Measurements from ENCODE around the gene CAMK2D.

Gene CAMK2D

GRCh38 chr4:113471146-113471860, 290.2 kb downstream of the CAMK2D start:
- peak; percentile 18 for DNase-seq (ENCODE audit: low read depth)

DNA sequence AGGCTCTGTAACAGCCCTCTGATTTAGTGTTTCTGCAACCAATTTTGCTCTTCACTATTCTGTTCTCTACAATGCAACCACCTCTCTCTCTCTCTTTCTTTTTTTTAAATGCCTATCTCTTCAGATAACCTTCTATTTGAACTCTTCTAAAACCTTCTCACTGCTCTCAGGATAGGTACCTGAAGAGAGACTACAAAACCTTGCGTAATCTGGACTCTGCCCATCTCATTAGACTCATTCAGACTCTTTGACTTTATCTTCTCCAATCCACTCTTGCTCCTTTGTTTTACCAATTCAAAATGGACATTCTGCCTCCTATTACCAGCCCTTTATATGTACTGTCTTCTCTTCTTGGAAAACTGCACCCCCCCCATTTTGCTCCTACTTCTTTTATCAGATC, 291.6 kb downstream of the CAMK2D start:
- DNase-seq (ENCODE audit: low read depth): no peak

- DNase-seq (ENCODE audit: low read depth): peak; percentile 18
These were observed 292.5 kb downstream of the CAMK2D start for GRCh38 chr4:113469023-113469390.

DNA sequence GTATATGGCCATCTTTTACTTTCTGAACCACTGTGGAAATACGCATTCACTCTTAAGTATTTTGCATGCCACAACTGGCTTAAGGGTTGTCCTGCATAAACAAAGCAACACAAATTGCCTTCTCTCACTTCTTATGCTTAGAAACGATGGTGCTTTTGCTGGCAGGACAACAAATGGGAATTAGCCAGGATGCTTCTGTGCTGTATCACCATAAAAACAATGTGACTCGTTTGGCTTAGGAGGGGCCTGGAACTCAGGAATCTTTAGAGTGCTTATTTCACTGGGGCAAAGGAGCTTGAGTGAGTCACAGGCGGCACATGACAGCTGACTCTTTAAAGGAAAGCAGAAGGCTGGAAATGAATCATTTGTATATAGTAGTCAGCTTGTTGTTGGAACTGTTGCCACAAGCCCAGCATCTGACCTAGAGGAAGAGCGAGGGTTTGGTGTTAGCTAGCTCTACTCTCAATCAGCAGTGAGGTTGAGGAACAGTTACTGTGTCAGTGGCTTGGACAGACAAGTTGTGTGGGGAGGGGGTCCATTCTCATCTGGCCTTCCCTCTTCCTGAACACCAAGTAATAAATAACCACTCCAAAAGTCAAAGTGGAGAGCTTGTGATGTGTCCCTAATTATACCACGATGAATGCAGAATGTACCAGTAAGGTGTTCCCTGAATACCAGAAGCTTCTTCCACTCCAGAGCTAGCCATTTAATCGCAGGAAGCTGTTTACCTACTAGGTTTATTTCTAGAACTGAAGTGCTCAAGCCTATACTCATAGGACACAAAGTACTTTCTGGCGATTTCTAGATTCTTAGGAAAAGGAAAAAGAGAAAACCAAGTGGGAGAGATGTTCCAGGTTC, 293.1 kb downstream of the CAMK2D start:
- peak; percentile 99 for DNase-seq (ENCODE audit: low read depth)

GRCh38 chr4:113467581-113467980, 294.0 kb downstream of the CAMK2D start:
- peak; percentile 83 for DNase-seq (ENCODE audit: low read depth)

GRCh38 chr4:113462286-113462685, 299.3 kb downstream of the CAMK2D start:
- no peak for DNase-seq (ENCODE audit: low read depth)

GRCh38 chr4:113461281-113461680, 300.3 kb downstream of the CAMK2D start:
- no peak for DNase-seq (ENCODE audit: low read depth)

- DNase-seq (ENCODE audit: low read depth): no peak
These were observed 303.7 kb downstream of the CAMK2D start for GRCh38 chr4:113457886-113458285.

DNA sequence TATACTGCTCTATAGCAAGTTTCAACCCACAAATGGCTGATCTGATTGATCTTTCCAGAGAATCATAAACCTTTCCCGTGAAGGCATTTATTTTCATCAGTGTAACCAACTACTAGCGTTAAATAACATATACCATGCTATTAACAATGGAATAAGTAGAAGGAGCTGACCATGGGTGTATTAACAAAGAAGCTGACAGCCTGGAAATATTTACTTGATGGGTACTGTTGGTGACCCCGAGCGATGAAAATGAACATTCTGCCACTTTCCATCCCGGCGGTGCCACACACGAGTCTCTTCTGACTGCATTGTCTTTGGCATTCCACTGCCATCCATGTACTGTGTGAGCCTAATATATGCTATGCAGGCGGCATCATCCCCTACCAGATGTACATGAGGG, 304.4 kb downstream of the CAMK2D start:
- DNase-seq (ENCODE audit: low read depth): no peak

DNA sequence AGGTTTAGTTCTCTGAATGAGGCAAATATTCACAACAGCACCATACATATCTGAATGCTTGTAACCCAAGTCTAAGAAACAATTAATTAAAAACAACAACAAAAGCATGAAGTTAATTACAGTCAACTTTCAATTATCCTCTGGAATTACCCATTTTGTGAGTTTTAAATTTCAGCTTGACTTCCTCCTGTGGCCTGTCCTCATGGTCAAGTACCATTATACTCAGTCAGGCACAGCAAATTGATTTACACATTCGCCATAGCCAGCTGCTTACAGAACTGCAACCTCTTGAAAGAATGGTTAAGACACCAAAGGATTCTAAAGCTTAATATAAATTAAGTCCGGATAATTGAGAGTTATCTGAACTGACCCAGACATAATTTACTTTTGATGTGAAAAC, 306.5 kb downstream of the CAMK2D start:
- no peak for DNase-seq (ENCODE audit: low read depth)

- DNase-seq (ENCODE audit: low read depth): peak; percentile 47
These were observed 308.5 kb downstream of the CAMK2D start for GRCh38 chr4:113452868-113453620.

DNA sequence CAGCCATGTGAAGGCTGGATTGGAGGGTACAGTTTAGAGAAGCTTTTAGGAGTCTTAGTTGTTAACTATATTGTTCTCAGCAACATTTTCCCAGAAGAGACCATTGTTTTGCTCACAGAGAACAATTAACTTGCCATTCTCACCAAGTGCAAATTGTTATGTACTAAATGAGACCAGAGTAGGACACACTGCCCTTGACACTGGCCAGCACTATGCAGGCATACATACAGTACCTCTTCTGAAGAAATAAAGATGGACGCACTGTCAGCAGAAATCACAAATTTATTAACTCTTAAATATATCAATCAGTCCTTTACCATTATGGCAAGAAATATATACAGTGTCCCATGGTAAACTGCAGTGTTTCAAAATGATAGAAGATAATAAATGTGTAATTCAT, 309.4 kb downstream of the CAMK2D start:
- no peak for DNase-seq (ENCODE audit: low read depth)

GRCh38 chr4:113450295-113451080, 311.1 kb downstream of the CAMK2D start:
- no peak for DNase-seq (ENCODE audit: low read depth)

DNA sequence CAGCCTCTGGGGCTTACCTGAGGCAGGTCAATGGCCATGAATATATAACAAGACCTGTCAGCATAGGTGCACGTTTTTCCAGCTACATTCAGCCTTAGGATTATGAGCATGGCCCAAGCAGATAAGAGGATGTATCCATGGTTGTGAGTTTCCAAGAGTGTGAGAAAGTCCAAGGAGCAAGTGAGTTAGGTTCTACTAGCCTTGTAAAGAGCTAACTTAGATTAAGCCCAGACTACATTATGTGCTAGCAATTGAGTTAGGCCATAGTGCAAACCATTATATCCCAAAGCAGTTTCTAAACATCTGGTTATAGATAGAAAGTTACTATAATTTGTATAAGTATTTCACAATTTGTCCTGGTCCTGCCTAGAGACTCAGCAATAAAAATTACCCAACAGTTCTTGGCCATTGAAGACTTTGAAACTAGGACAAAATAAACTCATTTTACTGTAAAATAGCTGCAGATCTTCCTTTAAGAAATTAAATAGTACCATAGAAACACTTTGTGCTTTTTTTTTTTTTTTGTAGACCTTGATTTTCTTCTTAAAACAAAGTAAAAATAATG, 312.0 kb downstream of the CAMK2D start:
- DNase-seq (ENCODE audit: low read depth): no peak

- no peak for DNase-seq (ENCODE audit: low read depth)
These were observed 313.8 kb downstream of the CAMK2D start for GRCh38 chr4:113447769-113448168.

- DNase-seq (ENCODE audit: low read depth): peak; percentile 16
These were observed 314.5 kb downstream of the CAMK2D start for GRCh38 chr4:113447061-113447460.

GRCh38 chr4:113446019-113446418, 315.5 kb downstream of the CAMK2D start:
- peak; percentile 93 for DNase-seq (ENCODE audit: low read depth)

DNA sequence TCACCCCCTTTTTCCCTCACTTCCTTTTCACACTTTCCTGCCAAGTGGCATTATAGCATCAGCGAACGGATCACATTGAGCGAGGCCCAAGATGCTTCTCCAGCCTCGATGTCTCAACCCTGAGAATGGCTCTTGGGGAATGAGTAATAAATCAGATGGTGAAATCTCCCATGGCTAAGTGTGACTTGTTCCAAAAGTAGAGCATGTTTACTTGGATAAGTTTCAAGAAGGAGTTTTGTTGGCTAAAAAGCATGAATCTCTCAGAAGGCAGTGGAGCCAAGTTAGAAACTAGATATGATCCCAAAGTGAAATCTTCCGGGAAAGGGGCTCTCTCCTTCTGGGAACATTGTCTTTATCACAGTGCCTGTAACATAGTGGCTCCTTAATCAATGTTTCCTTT, 316.3 kb downstream of the CAMK2D start:
- peak; percentile 93 for DNase-seq (ENCODE audit: low read depth)

GRCh38 chr4:113444386-113444785, 317.2 kb downstream of the CAMK2D start:
- DNase-seq (ENCODE audit: low read depth): peak; percentile 81

DNA sequence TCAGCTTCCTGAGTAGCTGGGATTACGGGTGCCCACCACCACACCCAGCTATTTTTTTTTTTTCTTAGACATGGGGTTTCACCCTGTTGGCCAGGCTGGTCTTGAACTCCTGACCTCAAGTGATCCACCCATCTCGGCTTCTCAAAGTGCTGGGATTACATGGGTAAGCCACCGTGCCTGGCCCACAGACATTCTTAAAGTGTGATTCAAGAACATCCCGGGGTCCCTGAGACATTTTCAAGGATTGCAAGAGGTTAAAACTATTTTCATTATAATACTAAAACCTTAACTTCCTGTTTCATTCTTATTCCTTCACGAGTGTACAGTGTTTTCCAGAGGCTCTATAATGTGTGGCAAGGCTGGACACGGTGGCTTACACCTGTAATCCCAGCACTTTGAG, 318.7 kb downstream of the CAMK2D start:
- DNase-seq (ENCODE audit: low read depth): peak; percentile 53

GRCh38 chr4:113440371-113440770, 321.2 kb downstream of the CAMK2D start:
- DNase-seq (ENCODE audit: low read depth): no peak

DNA sequence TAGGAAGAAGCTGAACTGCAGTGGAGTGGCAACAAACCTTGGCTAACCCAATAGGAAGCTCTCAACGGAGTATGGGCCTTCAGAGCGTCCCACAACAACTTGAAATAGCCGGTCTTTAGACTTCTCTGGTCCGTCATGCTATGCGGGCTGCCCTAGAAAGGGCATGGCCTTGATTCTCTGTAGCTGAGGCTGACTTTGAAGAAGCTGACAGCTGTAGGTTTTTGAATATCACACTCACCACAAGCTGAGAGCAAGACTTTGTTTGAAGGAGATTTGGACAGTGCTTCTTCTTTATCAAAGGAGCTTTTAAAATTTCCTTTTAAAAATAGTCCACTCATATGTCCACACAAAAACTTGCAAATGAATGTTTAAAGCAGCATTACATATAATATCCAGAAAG, 322.9 kb downstream of the CAMK2D start:
- no peak for DNase-seq (ENCODE audit: low read depth)

Data from ELR (cell line).